ENCODE results near the gene RPS2.

The RPS2 gene

DNA sequence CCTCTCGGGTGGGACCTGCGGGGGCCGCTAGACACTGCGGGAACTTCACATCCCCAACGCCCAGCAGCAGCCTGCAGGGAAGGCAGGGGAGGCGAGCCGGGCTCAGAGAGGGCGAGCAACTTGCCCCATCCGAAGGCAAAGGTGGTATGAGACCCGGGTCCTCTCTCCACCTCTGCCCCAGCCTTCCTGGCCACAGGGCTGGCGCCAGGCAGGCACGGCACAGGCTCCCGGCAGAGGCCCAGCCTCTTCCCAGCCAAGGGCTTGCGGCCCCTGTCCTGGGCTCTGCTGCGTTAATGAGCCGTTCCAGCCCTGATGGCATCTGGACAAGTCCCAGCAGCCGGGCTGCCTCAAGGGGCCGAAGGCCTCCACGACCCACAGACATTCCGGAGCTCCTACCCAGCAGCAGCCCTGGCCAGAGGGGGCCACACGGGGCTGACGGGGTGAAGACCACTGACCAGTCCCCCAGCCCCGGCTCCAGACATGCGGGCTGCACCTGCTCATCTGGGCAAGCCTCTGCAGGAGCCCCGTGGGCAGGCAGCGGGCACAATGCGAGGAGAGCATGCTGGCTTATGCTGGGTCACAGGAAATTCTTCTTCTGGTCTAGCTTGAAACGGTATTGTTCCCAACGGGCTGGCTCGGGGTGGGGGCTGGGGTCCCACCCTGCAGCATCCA lies 45.2 kb downstream of the RPS2 start:
- DNase-seq (ENCODE audit: low read depth in 2 of 2) = no peak
- TF ChIP-seq, protein P1, sequence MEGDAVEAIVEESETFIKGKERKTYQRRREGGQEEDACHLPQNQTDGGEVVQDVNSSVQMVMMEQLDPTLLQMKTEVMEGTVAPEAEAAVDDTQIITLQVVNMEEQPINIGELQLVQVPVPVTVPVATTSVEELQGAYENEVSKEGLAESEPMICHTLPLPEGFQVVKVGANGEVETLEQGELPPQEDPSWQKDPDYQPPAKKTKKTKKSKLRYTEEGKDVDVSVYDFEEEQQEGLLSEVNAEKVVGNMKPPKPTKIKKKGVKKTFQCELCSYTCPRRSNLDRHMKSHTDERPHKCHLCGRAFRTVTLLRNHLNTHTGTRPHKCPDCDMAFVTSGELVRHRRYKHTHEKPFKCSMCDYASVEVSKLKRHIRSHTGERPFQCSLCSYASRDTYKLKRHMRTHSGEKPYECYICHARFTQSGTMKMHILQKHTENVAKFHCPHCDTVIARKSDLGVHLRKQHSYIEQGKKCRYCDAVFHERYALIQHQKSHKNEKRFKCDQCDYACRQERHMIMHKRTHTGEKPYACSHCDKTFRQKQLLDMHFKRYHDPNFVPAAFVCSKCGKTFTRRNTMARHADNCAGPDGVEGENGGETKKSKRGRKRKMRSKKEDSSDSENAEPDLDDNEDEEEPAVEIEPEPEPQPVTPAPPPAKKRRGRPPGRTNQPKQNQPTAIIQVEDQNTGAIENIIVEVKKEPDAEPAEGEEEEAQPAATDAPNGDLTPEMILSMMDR (IDR thresholded peaks at IDR 0.05; ENCODE audit: low read depth, low read length) = no peak

DNA sequence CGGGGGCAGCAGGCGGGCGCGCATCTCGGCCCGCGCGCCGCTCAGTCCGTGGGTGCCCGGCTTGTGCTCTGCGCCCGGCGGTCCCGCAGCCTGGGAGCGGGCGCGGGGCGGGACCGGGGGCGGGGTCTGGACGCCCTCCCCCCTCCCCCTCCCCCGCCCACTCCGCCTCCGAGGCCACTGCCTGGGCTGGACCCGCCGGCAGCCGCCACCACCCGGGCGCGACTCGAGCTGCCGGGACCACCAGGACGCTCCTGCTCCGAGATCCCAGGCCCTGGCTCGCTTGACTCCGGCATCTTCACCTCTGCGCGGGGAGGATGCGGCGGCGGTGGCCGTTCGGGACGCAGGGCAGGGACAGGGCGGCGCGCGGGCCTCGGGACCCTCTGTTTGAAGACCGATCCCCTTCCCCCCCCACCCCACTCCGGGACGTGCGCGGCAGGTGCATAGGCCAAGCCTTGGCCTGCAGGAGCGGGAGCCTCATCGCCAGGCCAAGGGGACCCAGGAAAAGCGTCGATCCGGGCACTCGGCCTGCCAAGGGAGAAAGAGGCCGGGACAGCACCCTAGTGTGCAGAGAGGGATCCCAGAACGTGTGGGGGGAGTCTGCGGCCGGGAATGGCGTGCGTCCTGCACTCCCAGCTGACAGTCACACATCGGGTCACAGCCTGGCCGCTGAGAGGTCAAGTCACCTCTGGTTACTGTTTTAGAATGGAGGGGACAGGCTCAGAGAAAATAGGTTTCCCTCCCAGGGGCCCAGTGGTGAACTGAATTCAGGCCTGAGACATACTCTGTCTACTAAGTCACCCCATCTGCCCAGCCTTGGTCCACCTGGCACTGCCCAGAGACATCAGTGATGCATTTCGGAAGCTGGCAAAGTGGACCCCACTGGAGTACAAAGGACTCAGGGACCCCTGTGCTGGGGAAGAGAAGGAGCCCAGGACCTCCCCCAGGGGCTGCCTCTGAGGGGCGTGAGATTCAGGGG lies 46.0 kb downstream of the RPS2 start, which contains the start of gene HS3ST6:
Gene HS3ST6, minus strand, starts transcription at position 65 of the 976 bp plus-strand sequence. CDS start 92 bp downstream, outside the sequence.
- H3K4me3 ChIP-seq (replicated peaks in 1 of 2; ENCODE audit: low read depth in 2 of 2, low read length in 2 of 2) = no peak within 1 kb of the TSS
- no peak for DNase-seq (ENCODE audit: low read depth in 2 of 2)
- TF ChIP-seq, protein P1 (IDR thresholded peaks at IDR 0.05; ENCODE audit: low read depth, low read length) = no peak

More for the DNA sequence above, 45.2 kb downstream of the RPS2 start:
- no peak overlapping the region for H3K4me3 ChIP-seq (replicated peaks in 1 of 2; ENCODE audit: low read depth in 2 of 2, low read length in 2 of 2)

DNA sequence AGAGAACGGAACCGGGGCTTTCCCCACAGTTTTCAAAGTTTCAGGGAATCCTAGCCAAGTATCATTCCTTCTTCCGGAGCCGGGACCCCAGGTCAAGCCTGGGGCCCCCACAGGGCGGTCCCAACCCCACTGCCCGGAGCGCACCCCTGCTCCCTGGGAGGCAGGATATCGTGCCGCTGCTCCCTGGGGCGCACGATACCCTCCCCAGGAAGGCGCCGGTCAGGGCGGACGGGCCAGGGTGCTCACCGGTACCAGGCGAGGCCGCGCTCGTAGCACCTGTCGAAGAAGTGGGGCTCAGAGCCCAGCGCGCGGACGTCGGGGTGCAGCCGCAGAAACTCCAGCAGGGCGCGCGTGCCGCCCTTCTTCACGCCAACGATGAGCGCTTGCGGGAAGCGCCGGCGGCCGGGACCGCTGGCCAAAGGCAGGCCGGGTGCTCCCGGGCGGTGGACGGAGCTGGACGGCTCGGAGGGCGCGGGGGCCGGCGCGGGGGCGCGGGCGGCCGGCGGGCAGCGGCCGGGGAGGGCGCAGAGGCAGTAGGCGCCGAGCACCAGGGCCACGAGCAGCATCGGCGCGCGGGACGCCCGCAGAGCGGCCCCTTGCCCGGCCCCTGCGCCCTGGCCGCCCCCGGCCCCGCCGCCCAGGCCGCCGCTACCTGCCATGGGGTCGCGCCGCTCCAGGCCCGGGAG lies 46.8 kb downstream of the RPS2 start:
- no peak overlapping the region for H3K4me3 ChIP-seq (replicated peaks in 1 of 2; ENCODE audit: low read depth in 2 of 2, low read length in 2 of 2)
- TF ChIP-seq, protein P1 (IDR thresholded peaks at IDR 0.05; ENCODE audit: low read depth, low read length) = no peak
- DNase-seq (ENCODE audit: low read depth in 2 of 2) = no peak

DNA sequence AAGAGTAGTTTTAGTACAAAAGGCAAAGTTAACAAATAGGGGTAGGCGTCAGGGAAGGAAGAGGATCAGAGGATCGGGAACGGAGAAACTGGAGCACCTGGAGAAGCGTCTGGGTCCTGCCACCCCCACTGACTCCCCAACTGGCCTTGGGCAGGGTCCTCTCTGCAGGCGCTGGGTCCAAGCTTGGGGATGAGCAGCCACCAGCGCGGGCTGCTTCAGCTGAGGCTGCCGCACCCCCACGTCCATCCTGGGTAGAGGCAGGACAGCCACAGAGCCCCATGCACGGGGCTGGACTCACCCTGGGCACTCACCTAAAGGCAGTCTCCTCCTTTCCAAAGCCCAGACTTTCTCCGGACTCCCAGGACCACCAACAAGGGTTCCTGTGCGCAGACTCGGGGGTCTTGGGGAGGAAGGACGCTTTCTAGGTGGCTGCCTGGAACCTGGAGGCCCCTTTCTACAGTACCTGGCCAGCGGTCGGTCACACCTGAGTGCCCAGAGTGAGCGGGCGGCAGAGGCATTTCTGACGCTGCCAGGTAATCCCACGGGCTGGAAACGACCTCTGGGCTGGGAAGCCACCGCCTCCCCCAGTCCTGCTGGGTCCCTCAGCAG lies 47.5 kb downstream of the RPS2 start:
- H3K4me3 ChIP-seq (replicated peaks in 1 of 2; ENCODE audit: low read depth in 2 of 2, low read length in 2 of 2) = no peak overlapping the region
- no peak for DNase-seq (ENCODE audit: low read depth in 2 of 2)
- TF ChIP-seq, protein P1 (IDR thresholded peaks at IDR 0.05; ENCODE audit: low read depth, low read length) = no peak

DNA sequence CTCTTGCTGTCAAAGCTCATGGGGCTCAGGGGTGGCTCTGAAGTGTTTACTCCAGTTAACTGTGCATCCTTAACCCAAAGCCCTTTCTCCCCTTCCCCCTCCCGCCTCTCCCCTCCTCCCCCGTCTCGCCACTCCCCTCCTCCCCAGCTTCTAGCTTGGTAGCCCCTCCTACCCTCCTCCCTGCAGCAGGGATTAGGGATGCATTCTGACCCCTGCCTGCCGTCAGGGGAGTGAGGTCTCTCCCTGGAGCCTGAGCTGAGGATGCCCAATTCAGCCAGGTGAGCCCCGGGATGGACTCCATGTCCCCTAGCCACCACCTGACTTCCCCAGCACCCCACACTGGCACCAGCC lies 48.0 kb downstream of the RPS2 start:
- no peak overlapping the region for H3K4me3 ChIP-seq (replicated peaks in 1 of 2; ENCODE audit: low read depth in 2 of 2, low read length in 2 of 2)
- DNase-seq (ENCODE audit: low read depth in 2 of 2) = no peak
- TF ChIP-seq, protein P1 (IDR thresholded peaks at IDR 0.05; ENCODE audit: low read depth, low read length) = no peak

Data from cardiac fibroblast (primary cell).